ENCODE results near the gene NR6A1.

NR6A1 gene

GRCh38 chr9:124718928-124719327 is 52.2 kb downstream of the NR6A1 start:
- Histone ChIP-seq H3K4me3 (replicated peaks; ENCODE audit: insufficient read depth, low read length) (no peak overlapping the region), H3K27me3 (ENCODE audit: insufficient read depth, poor library complexity, severe bottlenecking) (no peaks in the 10 kb centered on the region), H3K27ac (replicated peaks) (no peak overlapping the region)
- TF ChIP-seq POLR2AphosphoS5 (IDR thresholded peaks at IDR 0.05; ENCODE audit: low read depth): no peak
- no peak for TF ChIP-seq SPI1 (IDR thresholded peaks at IDR 0.05; ENCODE audit: borderline replicate concordance, low read depth)
- TF ChIP-seq, protein P1, sequence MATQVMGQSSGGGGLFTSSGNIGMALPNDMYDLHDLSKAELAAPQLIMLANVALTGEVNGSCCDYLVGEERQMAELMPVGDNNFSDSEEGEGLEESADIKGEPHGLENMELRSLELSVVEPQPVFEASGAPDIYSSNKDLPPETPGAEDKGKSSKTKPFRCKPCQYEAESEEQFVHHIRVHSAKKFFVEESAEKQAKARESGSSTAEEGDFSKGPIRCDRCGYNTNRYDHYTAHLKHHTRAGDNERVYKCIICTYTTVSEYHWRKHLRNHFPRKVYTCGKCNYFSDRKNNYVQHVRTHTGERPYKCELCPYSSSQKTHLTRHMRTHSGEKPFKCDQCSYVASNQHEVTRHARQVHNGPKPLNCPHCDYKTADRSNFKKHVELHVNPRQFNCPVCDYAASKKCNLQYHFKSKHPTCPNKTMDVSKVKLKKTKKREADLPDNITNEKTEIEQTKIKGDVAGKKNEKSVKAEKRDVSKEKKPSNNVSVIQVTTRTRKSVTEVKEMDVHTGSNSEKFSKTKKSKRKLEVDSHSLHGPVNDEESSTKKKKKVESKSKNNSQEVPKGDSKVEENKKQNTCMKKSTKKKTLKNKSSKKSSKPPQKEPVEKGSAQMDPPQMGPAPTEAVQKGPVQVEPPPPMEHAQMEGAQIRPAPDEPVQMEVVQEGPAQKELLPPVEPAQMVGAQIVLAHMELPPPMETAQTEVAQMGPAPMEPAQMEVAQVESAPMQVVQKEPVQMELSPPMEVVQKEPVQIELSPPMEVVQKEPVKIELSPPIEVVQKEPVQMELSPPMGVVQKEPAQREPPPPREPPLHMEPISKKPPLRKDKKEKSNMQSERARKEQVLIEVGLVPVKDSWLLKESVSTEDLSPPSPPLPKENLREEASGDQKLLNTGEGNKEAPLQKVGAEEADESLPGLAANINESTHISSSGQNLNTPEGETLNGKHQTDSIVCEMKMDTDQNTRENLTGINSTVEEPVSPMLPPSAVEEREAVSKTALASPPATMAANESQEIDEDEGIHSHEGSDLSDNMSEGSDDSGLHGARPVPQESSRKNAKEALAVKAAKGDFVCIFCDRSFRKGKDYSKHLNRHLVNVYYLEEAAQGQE (IDR thresholded peaks at IDR 0.05; ENCODE audit: insufficient replicate concordance, low read depth): no peak
- no peak for TF ChIP-seq CTCF (IDR thresholded peaks at IDR 0.05; ENCODE audit: insufficient read depth, low read length)
- TF ChIP-seq GABPA (IDR thresholded peaks at IDR 0.05; ENCODE audit: low read depth): no peak
- DNase-seq (ENCODE audit: low read depth in 1 of 2, low spot score in 1 of 2): no peak

DNA sequence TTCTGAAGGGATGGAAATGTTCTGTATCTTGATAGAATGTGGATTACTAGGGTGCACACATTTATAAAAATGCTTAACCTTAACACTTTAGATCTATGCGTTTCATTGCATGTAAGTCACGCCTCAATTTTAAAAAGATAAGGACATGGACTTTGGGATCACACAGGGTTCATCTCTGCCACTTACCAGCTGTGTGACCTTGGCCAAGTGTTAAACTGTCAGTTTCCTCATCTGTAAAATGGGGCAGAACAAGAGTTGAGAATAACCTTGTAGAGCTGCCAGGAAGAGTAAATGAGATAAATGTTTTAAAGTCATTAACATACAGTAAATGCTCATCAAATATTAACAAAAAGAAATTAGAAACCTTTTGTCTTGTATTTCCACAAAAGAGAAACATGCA is 53.5 kb downstream of the NR6A1 start:
- H3K27me3 ChIP-seq (ENCODE audit: insufficient read depth, poor library complexity, severe bottlenecking): no peaks in the 10 kb centered on the region
- DNase-seq (ENCODE audit: low read depth in 1 of 2, low spot score in 1 of 2): no peak
- H3K27ac ChIP-seq (replicated peaks): no peak overlapping the region
- TF ChIP-seq POLR2AphosphoS5 (IDR thresholded peaks at IDR 0.05; ENCODE audit: low read depth) (no peak), CTCF (IDR thresholded peaks at IDR 0.05; ENCODE audit: insufficient read depth, low read length) (no peak), GABPA (IDR thresholded peaks at IDR 0.05; ENCODE audit: low read depth) (no peak), SPI1 (IDR thresholded peaks at IDR 0.05; ENCODE audit: borderline replicate concordance, low read depth) (no peak)
- TF ChIP-seq, protein P1 (IDR thresholded peaks at IDR 0.05; ENCODE audit: insufficient replicate concordance, low read depth): no peak
- H3K4me3 ChIP-seq (replicated peaks; ENCODE audit: insufficient read depth, low read length): no peak overlapping the region

GRCh38 chr9:124716808-124717207 is 54.3 kb downstream of the NR6A1 start:
- no peak overlapping the region for H3K27ac ChIP-seq (replicated peaks)
- H3K27me3 ChIP-seq (ENCODE audit: insufficient read depth, poor library complexity, severe bottlenecking): no peaks in the 10 kb centered on the region
- H3K4me3 ChIP-seq (replicated peaks; ENCODE audit: insufficient read depth, low read length): no peak overlapping the region
- TF ChIP-seq GABPA (IDR thresholded peaks at IDR 0.05; ENCODE audit: low read depth): no peak
- TF ChIP-seq CTCF (IDR thresholded peaks at IDR 0.05; ENCODE audit: insufficient read depth, low read length): no peak
- TF ChIP-seq SPI1 (IDR thresholded peaks at IDR 0.05; ENCODE audit: borderline replicate concordance, low read depth): no peak
- TF ChIP-seq, protein P1 (IDR thresholded peaks at IDR 0.05; ENCODE audit: insufficient replicate concordance, low read depth): no peak
- TF ChIP-seq POLR2AphosphoS5 (IDR thresholded peaks at IDR 0.05; ENCODE audit: low read depth): no peak
- no peak for DNase-seq (ENCODE audit: low read depth in 1 of 2, low spot score in 1 of 2)

All from HL-60 (cell line).